ENCODE measurements around the gene CLEC11A. TPM values are rescaled to one million over a fixed set of nuclear protein-coding genes. Genes with fewer than 3 reads are reported as not detected.

Gene CLEC11A
- total and polyA plus RNA-seq, 2 of the 8 experiments (the other 6 are each of a cell fraction or from before 2014, with no cell fraction given) = 4.3 to 17.4 TPM

- Histone ChIP-seq H3K4me1 (replicated peaks in 1 of 4; ENCODE audit: control insufficient read depth in 3 of 4, insufficient read depth in 4 of 4, low read length in 3 of 4) (peaks cover 0 to 5% (median 0%) of the 10 kb centered on the region in 4 experiments; a peak in 3 of 7 replicates), H3K14ac (ENCODE audit: insufficient read length) (no peak overlapping the region), H3K23me2 (ENCODE audit: low read depth, low read length) (peaks cover 6% of the 10 kb centered on the region; the same call in 1 of the 2 replicates), H3K18ac (ENCODE audit: extremely low read depth, low read length) (no peak overlapping the region), H3K4ac (replicated peaks; ENCODE audit: insufficient read length, low read depth, low read length) (no peak overlapping the region), H3K79me2 (ENCODE audit: control insufficient read depth in 1 of 2, insufficient read depth in 2 of 2, low read length in 2 of 2) (no peaks in the 10 kb centered on the region), H3K4me3 (ENCODE audit: extremely low read depth in 1 of 4, insufficient read depth in 2 of 4, low read depth in 3 of 4, low read length in 4 of 4) (no peak overlapping the region), H3K9ac (replicated peaks in 1 of 4; ENCODE audit: extremely low read depth in 1 of 4, low read depth in 3 of 4, low read length in 3 of 4) (no peak overlapping the region), H3K79me1 (ENCODE audit: low read depth, low read length) (no peaks in the 10 kb centered on the region), H3K23ac (ENCODE audit: insufficient read length) (no peak overlapping the region), H3K27me3 (replicated peaks in 1 of 4; ENCODE audit: control insufficient read depth in 3 of 4, extremely low read depth in 1 of 4, insufficient read depth in 3 of 4, low read length in 3 of 4) (peaks cover 0 to 40% (median 30%) of the 10 kb centered on the region in 4 experiments; a peak in 6 of 7 replicates), H4K91ac (replicated peaks; ENCODE audit: insufficient read length, low read length) (no peak overlapping the region), H2BK15ac (ENCODE audit: low read length) (no peak overlapping the region), H3K36me3 (ENCODE audit: control insufficient read depth in 2 of 4, insufficient read depth in 4 of 4, low read length in 3 of 4) (no peaks in the 10 kb centered on the region), H2BK120ac (replicated peaks; ENCODE audit: low read depth, low read length) (no peak overlapping the region), H4K5ac (ENCODE audit: insufficient read length, low read depth, low read length) (no peak overlapping the region), H2AK5ac (ENCODE audit: low read depth, low read length) (no peak overlapping the region), H4K8ac (ENCODE audit: extremely low read depth, insufficient read depth, low read length) (no peak overlapping the region), H3K56ac (replicated peaks; ENCODE audit: insufficient read length, low read depth, low read length) (no peak overlapping the region), H2BK12ac (ENCODE audit: low read depth, low read length) (no peak overlapping the region), H3K9me3 (ENCODE audit: insufficient read depth in 2 of 2, low read depth in 1 of 2, low read length in 1 of 2) (no peaks in the 10 kb centered on the region), H2BK5ac (ENCODE audit: low read depth, low read length) (no peak overlapping the region), H2BK20ac (ENCODE audit: low read length) (no peak overlapping the region), H2AFZ (ENCODE audit: low read length) (no peak overlapping the region), H3K27ac (ENCODE audit: low read depth, low read length) (no peak overlapping the region), H4K20me1 (replicated peaks in 1 of 2; ENCODE audit: control insufficient read depth in 1 of 2, insufficient read depth in 2 of 2, low read length in 2 of 2) (peaks cover 0 to 7% of the 10 kb centered on the region in 2 experiments), H3K4me2 (ENCODE audit: insufficient read depth in 1 of 2, low read depth in 2 of 2, low read length in 2 of 2) (no peak overlapping the region)
- ChIA-PET CTCF (ENCODE audit: partially characterized antibody) (interaction anchor here (1.6 to 7.0 kb wide), 4 partner anchors 11 to 79 kb away, joined by 6 to 170 read pairs (median 26); partner anchors contain the start of gene CLEC11A), POLR2A (ENCODE audit: partially characterized antibody) (interaction anchor here (0.5 to 5.4 kb wide), 3 partner anchors 9 to 355 kb away, joined by 3 to 34 read pairs (median 3); no protein-coding TSS in a partner anchor)
- 97% methylated on average over 13 of the region's 13 CpGs; no CpG with 5 or more reads in 1 of the 2 experiments for WGBS, 2 experiments (ENCODE audit: extremely low coverage in 1 of 2, insufficient coverage in 1 of 2, insufficient read length in 1 of 2, insufficient replicate concordance in 2 of 2, low coverage in 1 of 2, low lambda C conversion rate in 2 of 2, missing lambda C conversion rate in 1 of 2)
- no peak for FAIRE-seq
- no peak for DNase-seq (ENCODE audit: low read depth in 1 of 2, low spot score in 2 of 2)
- no peak for TF ChIP-seq BCL11A (IDR thresholded peaks at IDR 0.05; ENCODE audit: low read depth in 2 of 2, low read length in 2 of 2)
- TF ChIP-seq SP1 (IDR thresholded peaks at IDR 0.05; ENCODE audit: low read depth, low read length) = no peak
- TF ChIP-seq CHD2 (IDR thresholded peaks at IDR 0.05; ENCODE audit: low read length) = no peak
- no peak for TF ChIP-seq CREB1 (IDR thresholded peaks at IDR 0.05)
- no peak for TF ChIP-seq RNF2 (IDR thresholded peaks at IDR 0.05; ENCODE audit: borderline replicate concordance, low read depth, low read length, missing control alignments, poor library complexity, severe bottlenecking)
- no peak for TF ChIP-seq EZH2 (IDR thresholded peaks at IDR 0.05; ENCODE audit: low read depth, low read length, severe bottlenecking)
- no peak for TF ChIP-seq SUZ12 (IDR thresholded peaks at IDR 0.05; ENCODE audit: low read length)
- TF ChIP-seq JUN (IDR thresholded peaks at IDR 0.05; ENCODE audit: low read depth, low read length) = no peak
- TF ChIP-seq GTF2F1 (IDR thresholded peaks at IDR 0.05; ENCODE audit: borderline replicate concordance, low read depth, low read length) = no peak
- no peak for TF ChIP-seq EGR1 (IDR thresholded peaks at IDR 0.05; ENCODE audit: borderline replicate concordance, low read depth, low read length)
- no peak for TF ChIP-seq SP2 (IDR thresholded peaks at IDR 0.05; ENCODE audit: low read length)
- no peak for TF ChIP-seq JUND (IDR thresholded peaks at IDR 0.05; ENCODE audit: low read length)
- no peak for TF ChIP-seq POLR2AphosphoS5 (IDR thresholded peaks at IDR 0.05; ENCODE audit: low read depth, low read length)
- TF ChIP-seq CBX5 (IDR thresholded peaks at IDR 0.05; ENCODE audit: low read depth, low read length) = no peak
Observed at GRCh38 chr19:50701367-50701985, 21.7 kb upstream of the CLEC11A start.
